Ishikawa (cell line): ENCODE results near the gene BTBD9.

Source experiments
- CEBPB ChIP-seq: IDR thresholded peaks from 2 replicates; pipeline ENCODE4 v1.6.1; 2012
- CREB1 ChIP-seq: IDR thresholded peaks from 2 replicates; pipeline ENCODE4 v1.6.1; 2012; ENCODE audit warnings: low read depth
- EGR1 ChIP-seq: IDR thresholded peaks from 2 replicates; pipeline ENCODE4 v1.6.1; 2012
- EP300 ChIP-seq: IDR thresholded peaks from 2 replicates; pipeline ENCODE4 v1.6.1; 2012; ENCODE audit warnings: borderline replicate concordance
- FOXM1 ChIP-seq: IDR thresholded peaks from 2 replicates; pipeline ENCODE4 v1.6.1; 2012; ENCODE audit warnings: low read depth, borderline replicate concordance
- NFIC ChIP-seq: IDR thresholded peaks from 2 replicates; pipeline ENCODE4 v1.6.1; 2012
- RAD21 ChIP-seq: IDR thresholded peaks from 2 replicates; pipeline ENCODE4 v1.6.1; 2012; ENCODE audit warnings: low read depth
- TAF1 ChIP-seq: IDR thresholded peaks from 2 replicates; pipeline ENCODE4 v1.6.1; 2012; ENCODE audit warnings: low read depth, mild to moderate bottlenecking
- TCF12 ChIP-seq: IDR thresholded peaks from 2 replicates; pipeline ENCODE4 v1.6.1; 2012; ENCODE audit warnings: low read depth
- TEAD4 ChIP-seq: IDR thresholded peaks from 2 replicates; pipeline ENCODE4 v1.6.1; 2012
- YY1 ChIP-seq: IDR thresholded peaks from 2 replicates; pipeline ENCODE4 v1.6.1; 2012; ENCODE audit warnings: low read depth
- ZBTB7A ChIP-seq: IDR thresholded peaks from 2 replicates; pipeline ENCODE4 v1.6.1; 2012; ENCODE audit warnings: low read depth
- TF ChIP-seq, protein P1 (sequence below): IDR thresholded peaks from 2 replicates; pipeline ENCODE4 v1.6.1; 2012
- TF ChIP-seq, protein P2 (sequence below): IDR thresholded peaks from 2 replicates; pipeline ENCODE4 v1.6.1; 2012; ENCODE audit warnings: low read depth, mild to moderate bottlenecking
- TF ChIP-seq, protein P3 (sequence below): IDR thresholded peaks from 2 replicates; pipeline ENCODE4 v1.6.1; 2012

BTBD9 gene

DNA sequence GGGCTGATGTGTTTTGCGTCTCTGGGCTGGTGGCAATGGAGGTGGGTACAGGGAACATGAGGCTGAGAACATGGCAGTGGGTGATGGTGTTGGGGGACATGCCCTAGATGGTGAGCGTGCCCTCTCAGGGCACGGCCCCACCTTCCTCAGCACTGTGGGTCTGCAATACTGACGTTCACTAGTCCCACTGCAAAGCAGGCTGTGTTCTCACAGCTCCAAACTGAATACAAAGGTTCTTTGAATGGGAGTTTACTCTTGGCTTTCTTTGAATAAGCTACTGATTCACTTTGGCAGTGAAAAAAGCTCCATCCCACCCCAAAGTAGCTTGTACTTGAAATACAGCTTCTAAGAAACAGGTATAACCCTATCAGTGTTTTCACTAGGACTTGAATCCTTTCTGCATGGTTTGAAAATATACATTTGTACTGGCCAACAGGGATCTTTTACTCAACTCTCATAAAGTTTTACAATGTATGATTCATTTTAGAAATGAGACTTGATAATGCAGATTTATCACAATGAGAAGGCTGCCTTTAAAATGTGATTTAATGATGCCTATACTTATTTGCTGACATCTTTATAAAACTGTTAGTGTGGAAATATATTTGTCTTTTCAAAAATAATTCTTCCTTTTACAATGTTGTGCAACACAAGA is 419.5 kb downstream of the BTBD9 start:
- TF ChIP-seq, protein P1, sequence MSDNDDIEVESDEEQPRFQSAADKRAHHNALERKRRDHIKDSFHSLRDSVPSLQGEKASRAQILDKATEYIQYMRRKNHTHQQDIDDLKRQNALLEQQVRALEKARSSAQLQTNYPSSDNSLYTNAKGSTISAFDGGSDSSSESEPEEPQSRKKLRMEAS = no peak
- TF ChIP-seq TCF12 (no peak), NFIC (no peak), YY1 (no peak), FOXM1 (no peak), CEBPB (no peak), TAF1 (no peak), TEAD4 (no peak), EP300 (no peak), RAD21 (no peak), ZBTB7A (no peak), EGR1 (no peak), CREB1 (no peak)
- TF ChIP-seq, protein P2, sequence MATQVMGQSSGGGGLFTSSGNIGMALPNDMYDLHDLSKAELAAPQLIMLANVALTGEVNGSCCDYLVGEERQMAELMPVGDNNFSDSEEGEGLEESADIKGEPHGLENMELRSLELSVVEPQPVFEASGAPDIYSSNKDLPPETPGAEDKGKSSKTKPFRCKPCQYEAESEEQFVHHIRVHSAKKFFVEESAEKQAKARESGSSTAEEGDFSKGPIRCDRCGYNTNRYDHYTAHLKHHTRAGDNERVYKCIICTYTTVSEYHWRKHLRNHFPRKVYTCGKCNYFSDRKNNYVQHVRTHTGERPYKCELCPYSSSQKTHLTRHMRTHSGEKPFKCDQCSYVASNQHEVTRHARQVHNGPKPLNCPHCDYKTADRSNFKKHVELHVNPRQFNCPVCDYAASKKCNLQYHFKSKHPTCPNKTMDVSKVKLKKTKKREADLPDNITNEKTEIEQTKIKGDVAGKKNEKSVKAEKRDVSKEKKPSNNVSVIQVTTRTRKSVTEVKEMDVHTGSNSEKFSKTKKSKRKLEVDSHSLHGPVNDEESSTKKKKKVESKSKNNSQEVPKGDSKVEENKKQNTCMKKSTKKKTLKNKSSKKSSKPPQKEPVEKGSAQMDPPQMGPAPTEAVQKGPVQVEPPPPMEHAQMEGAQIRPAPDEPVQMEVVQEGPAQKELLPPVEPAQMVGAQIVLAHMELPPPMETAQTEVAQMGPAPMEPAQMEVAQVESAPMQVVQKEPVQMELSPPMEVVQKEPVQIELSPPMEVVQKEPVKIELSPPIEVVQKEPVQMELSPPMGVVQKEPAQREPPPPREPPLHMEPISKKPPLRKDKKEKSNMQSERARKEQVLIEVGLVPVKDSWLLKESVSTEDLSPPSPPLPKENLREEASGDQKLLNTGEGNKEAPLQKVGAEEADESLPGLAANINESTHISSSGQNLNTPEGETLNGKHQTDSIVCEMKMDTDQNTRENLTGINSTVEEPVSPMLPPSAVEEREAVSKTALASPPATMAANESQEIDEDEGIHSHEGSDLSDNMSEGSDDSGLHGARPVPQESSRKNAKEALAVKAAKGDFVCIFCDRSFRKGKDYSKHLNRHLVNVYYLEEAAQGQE = no peak
- TF ChIP-seq, protein P3, sequence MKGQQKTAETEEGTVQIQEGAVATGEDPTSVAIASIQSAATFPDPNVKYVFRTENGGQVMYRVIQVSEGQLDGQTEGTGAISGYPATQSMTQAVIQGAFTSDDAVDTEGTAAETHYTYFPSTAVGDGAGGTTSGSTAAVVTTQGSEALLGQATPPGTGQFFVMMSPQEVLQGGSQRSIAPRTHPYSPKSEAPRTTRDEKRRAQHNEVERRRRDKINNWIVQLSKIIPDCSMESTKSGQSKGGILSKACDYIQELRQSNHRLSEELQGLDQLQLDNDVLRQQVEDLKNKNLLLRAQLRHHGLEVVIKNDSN = no peak

DNA sequence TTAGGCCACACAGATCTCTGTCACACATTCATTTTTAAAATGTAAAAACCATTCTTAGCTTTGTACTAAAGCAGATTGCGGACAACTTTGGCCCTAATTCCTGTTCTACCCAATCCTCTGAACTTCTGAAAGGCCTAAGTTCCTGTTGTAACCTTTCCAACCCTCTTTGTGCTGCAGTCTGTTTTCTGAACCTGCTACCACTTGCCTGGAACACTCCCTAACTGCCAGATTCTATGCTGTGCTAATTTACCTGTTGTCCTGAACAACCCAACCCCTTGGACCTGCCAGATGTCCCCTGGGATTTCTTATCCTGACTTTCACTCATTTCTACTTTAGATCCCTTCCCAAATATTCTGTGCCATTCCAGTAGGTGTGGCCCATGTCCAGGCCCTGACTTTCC is 421.5 kb downstream of the BTBD9 start:
- TF ChIP-seq TEAD4 (no peak), CREB1 (no peak), TAF1 (no peak), RAD21 (no peak), YY1 (no peak), EGR1 (no peak), CEBPB (no peak), EP300 (no peak), NFIC (no peak), FOXM1 (no peak), TCF12 (no peak), ZBTB7A (no peak)
- TF ChIP-seq, protein P1 = no peak
- TF ChIP-seq, protein P3 = no peak
- TF ChIP-seq, protein P2 = no peak

DNA sequence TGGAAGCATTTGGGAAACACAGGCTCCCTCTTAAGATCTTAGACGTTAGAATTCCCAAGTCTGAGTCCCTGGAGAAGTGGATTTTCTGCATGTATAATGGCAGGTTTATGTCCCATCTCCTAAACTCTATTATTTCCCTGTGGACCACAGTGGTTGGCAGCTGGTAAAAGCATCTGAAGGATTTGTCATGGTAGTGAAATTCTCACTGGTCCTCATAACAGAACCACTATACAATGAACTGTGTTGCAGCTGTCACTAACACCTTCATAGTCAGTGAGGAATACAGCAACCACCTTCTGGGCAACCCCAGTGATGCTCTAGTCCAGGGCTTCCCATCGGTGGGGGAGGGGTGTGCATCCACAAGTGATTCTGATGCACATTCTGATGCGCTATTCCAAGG is 423.3 kb downstream of the BTBD9 start:
- TF ChIP-seq TEAD4 = no peak
- no peak for TF ChIP-seq NFIC

DNA sequence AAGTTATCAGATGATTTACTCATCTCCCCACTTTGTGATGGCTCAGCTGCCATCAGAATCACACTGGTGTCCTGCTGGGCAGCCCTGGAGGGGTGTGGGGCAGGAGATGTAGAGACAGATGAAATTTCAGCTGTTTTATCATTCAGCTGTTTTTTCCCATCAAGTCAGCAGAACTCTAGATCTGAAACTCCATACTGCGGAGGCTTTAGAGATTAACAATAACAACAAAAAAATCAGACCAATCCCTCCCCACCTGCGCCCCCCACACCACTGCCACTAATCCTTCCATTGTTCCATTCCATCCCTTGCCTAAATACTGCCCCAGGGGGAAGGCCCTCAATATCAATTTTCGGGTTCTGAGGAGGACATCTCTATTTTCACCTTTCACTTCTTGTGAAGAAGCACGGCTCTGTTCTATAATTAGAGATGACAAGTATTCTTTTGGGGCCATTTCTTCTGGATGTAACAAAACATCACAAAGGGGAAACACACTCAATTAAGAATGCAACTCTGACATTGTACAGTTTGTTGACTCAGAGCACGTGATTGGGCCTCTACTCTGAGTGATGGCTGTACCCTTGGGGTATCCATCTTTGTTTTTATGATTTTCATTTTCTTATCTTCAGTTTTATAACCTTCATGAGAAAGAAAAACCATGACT is 423.9 kb downstream of the BTBD9 start:
- TF ChIP-seq ZBTB7A (no peak), RAD21 (no peak), TCF12 (no peak), YY1 (no peak), CREB1 (no peak), CEBPB (no peak), TAF1 (no peak)
- TF ChIP-seq, protein P2 = no peak
